ENCODE results near the gene KLF2. TPM values are rescaled to one million over a fixed set of nuclear protein-coding genes. Genes with fewer than 3 reads are reported as not detected.

KLF2 gene
- total RNA-seq, 1 donor from 2014 or later = 44.7 TPM

- peaks cover 39% of the 10 kb centered on the region for H3K4me1 Mint-ChIP-seq (ENCODE audit: low read depth)
- DNase-seq (ENCODE audit: low spot score) = no peak
- H3K4me3 Mint-ChIP-seq (ENCODE audit: unreplicated experiment) = no peak overlapping the region
- H3K9me3 Mint-ChIP-seq (ENCODE audit: low read depth) = no peaks in the 10 kb centered on the region
- H3K27me3 Mint-ChIP-seq (ENCODE audit: low read depth) = no peaks in the 10 kb centered on the region
- TF ChIP-seq CTCF (IDR thresholded peaks at IDR 0.05) = no peak
- H3K27ac Mint-ChIP-seq (ENCODE audit: unreplicated experiment) = no peak overlapping the region
- H3K36me3 Mint-ChIP-seq (ENCODE audit: low read depth) = no peaks in the 10 kb centered on the region
Measured at GRCh38 chr19:16335226-16335625, 10.6 kb downstream of the KLF2 start.

- no peaks in the 10 kb centered on the region for H3K36me3 Mint-ChIP-seq (ENCODE audit: low read depth)
- no peak overlapping the region for H3K4me3 Mint-ChIP-seq (ENCODE audit: unreplicated experiment)
- no peak for TF ChIP-seq CTCF (IDR thresholded peaks at IDR 0.05)
- peaks cover 39% of the 10 kb centered on the region for H3K4me1 Mint-ChIP-seq (ENCODE audit: low read depth)
- peak overlapping the region; percentile 72 for H3K27ac Mint-ChIP-seq (ENCODE audit: unreplicated experiment)
- DNase-seq (ENCODE audit: low spot score) = no peak
- no peaks in the 10 kb centered on the region for H3K9me3 Mint-ChIP-seq (ENCODE audit: low read depth)
- no peaks in the 10 kb centered on the region for H3K27me3 Mint-ChIP-seq (ENCODE audit: low read depth)
Measured at GRCh38 chr19:16336571-16336970, 11.9 kb downstream of the KLF2 start.

GRCh38 chr19:16337809-16338469, 13.3 kb downstream of the KLF2 start:
- no peak overlapping the region for H3K4me3 Mint-ChIP-seq (ENCODE audit: unreplicated experiment)

GRCh38 chr19:16338470-16339360, 14.1 kb downstream of the KLF2 start:
- H3K4me3 Mint-ChIP-seq (ENCODE audit: unreplicated experiment) = peak overlapping the region; percentile 57
- TF ChIP-seq CTCF (IDR thresholded peaks at IDR 0.05) = peak; percentile 40
- H3K27me3 Mint-ChIP-seq (ENCODE audit: low read depth) = no peaks in the 10 kb centered on the region
- no peaks in the 10 kb centered on the region for H3K36me3 Mint-ChIP-seq (ENCODE audit: low read depth)
- peak overlapping the region; percentile 93 for H3K27ac Mint-ChIP-seq (ENCODE audit: unreplicated experiment)
- DNase-seq (ENCODE audit: low spot score) = no peak
- peaks cover 46% of the 10 kb centered on the region for H3K4me1 Mint-ChIP-seq (ENCODE audit: low read depth)
- no peaks in the 10 kb centered on the region for H3K9me3 Mint-ChIP-seq (ENCODE audit: low read depth)

More at GRCh38 chr19:16337809-16338469, 13.3 kb downstream of the KLF2 start:
- no peak for TF ChIP-seq CTCF (IDR thresholded peaks at IDR 0.05)
- H3K27me3 Mint-ChIP-seq (ENCODE audit: low read depth) = no peaks in the 10 kb centered on the region
- H3K4me1 Mint-ChIP-seq (ENCODE audit: low read depth) = peaks cover 46% of the 10 kb centered on the region
- no peaks in the 10 kb centered on the region for H3K36me3 Mint-ChIP-seq (ENCODE audit: low read depth)
- no peak for DNase-seq (ENCODE audit: low spot score)
- H3K9me3 Mint-ChIP-seq (ENCODE audit: low read depth) = no peaks in the 10 kb centered on the region
- H3K27ac Mint-ChIP-seq (ENCODE audit: unreplicated experiment) = peak overlapping the region; percentile 93

GRCh38 chr19:16339361-16339725, 14.7 kb downstream of the KLF2 start:
- no peak overlapping the region for H3K4me3 Mint-ChIP-seq (ENCODE audit: unreplicated experiment)
- no peak for DNase-seq (ENCODE audit: low spot score)
- no peaks in the 10 kb centered on the region for H3K9me3 Mint-ChIP-seq (ENCODE audit: low read depth)
- TF ChIP-seq CTCF (IDR thresholded peaks at IDR 0.05) = no peak
- H3K4me1 Mint-ChIP-seq (ENCODE audit: low read depth) = peaks cover 46% of the 10 kb centered on the region
- no peaks in the 10 kb centered on the region for H3K27me3 Mint-ChIP-seq (ENCODE audit: low read depth)
- H3K27ac Mint-ChIP-seq (ENCODE audit: unreplicated experiment) = peak overlapping the region; percentile 93
- no peaks in the 10 kb centered on the region for H3K36me3 Mint-ChIP-seq (ENCODE audit: low read depth)
